ENCODE measurements around the gene RNASEL. TPM values are rescaled to one million over a fixed set of nuclear protein-coding genes. Genes with fewer than 3 reads are reported as not detected.

Gene RNASEL
- total and polyA plus RNA-seq, 3 experiments from 2014 or later, result 5.3 to 8.7 (median 5.6) TPM

DNA sequence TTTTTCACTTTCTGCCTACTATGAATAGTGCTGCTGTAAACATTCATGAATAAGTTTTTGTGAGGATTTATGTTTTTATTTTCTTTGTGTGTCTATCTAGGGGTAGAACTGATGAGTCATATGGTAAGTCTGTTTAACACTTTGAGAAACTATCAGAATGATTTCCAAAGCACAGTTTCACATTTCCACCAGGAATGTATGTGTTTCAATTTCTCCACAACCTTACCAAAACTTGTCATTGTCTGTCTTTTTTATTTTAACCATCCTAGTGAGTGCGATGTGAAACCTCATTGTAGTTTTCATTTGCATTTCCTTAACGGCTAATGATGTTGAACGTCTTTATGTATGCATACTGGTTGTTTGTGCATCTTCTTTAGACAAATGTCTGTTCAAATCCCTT lies 23.5 kb downstream of the RNASEL start:
- Histone ChIP-seq H3K27ac (ENCODE audit: low read depth, low read length) (no peak overlapping the region), H3K9me3 (ENCODE audit: low read length) (no peaks in the 10 kb centered on the region), H3K4me3 (ENCODE audit: low read length) (no peak overlapping the region), H3K36me3 (ENCODE audit: insufficient read depth, low read length) (no peaks in the 10 kb centered on the region), H3K27me3 (ENCODE audit: insufficient read depth, low read length, poor library complexity, severe bottlenecking) (no peaks in the 10 kb centered on the region), H3K4me1 (ENCODE audit: insufficient read depth, low read length) (no peaks in the 10 kb centered on the region)
- POLR2A ChIA-PET, result no interaction called here
- no peaks in the 10 kb centered on the region for H3K9me3 Mint-ChIP-seq
- CTCF ChIA-PET, result no interaction called here
- H3K4me3 Mint-ChIP-seq, result no peak overlapping the region
- no peak overlapping the region for H3K27ac Mint-ChIP-seq
- H3K36me3 Mint-ChIP-seq, result no peaks in the 10 kb centered on the region
- no peaks in the 10 kb centered on the region for H3K4me1 Mint-ChIP-seq
- no peak for DNase-seq
- H3K27me3 Mint-ChIP-seq, result no peaks in the 10 kb centered on the region

DNA sequence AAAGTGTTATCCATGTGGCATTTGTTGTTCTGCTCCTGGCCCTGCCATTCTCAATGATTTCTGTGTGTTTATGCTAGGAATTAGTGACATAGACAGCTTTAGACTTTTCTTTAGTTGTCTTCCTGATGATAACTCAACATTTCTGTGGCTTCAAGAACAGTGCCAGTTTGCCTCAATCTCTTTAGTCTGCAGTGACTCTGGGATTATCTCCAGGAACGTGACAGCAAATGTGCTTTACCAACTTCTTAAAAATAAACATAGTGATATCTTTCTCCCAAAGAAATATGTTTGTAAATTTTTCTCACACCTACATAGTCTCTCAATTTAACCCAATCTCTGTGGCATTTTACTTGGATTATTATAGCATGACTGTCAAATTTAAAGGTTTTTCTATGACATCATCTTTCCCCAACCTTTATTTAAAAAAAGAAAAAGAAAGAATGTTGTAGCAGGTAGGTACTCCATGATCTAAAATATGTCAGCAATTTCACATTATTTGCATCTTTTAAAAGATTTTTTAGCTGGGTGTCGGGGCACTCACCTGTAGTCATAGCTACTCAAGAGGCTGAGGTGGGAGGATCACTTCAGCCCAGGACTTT lies 24.6 kb downstream of the RNASEL start:
- Mint-ChIP-seq H3K4me1 (no peaks in the 10 kb centered on the region), H3K36me3 (no peaks in the 10 kb centered on the region), H3K4me3 (no peak overlapping the region), H3K27me3 (no peaks in the 10 kb centered on the region), H3K27ac (peak overlapping the region in 1 of 8 donors; percentile 56), H3K9me3 (no peaks in the 10 kb centered on the region)
- H3K27me3 ChIP-seq (ENCODE audit: insufficient read depth, low read length, poor library complexity, severe bottlenecking), result no peaks in the 10 kb centered on the region
- CTCF ChIA-PET, result no interaction called here
- H3K36me3 ChIP-seq (ENCODE audit: insufficient read depth, low read length), result no peaks in the 10 kb centered on the region
- POLR2A ChIA-PET, result no interaction called here
- no peaks in the 10 kb centered on the region for H3K9me3 ChIP-seq (ENCODE audit: low read length)
- H3K4me1 ChIP-seq (ENCODE audit: insufficient read depth, low read length), result no peaks in the 10 kb centered on the region
- H3K4me3 ChIP-seq (ENCODE audit: low read length), result no peak overlapping the region
- DNase-seq, result no peak
- H3K27ac ChIP-seq (ENCODE audit: low read depth, low read length), result no peak overlapping the region

DNA sequence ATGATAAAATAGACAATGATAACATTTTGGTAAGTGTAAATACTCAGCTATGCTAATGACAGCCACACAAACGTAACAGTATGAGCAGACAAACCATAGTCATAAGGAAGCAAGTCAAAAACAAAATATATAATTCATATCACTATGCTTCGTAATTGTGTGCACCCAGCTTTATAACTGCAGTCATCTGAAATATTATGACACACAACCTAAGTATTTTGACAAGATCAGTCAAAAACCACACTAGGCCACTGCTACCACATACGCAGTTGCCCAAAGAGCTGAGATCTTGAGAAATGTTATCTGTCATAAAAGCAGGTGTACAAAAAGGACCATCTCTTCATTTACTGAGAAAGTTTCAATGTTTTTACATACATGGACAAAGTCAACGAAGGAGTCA lies 26.0 kb downstream of the RNASEL start:
- POLR2A ChIA-PET, result no interaction called here
- CTCF ChIA-PET, result no interaction called here
- Histone ChIP-seq H3K27me3 (ENCODE audit: insufficient read depth, low read length, poor library complexity, severe bottlenecking) (no peaks in the 10 kb centered on the region), H3K9me3 (ENCODE audit: low read length) (no peaks in the 10 kb centered on the region), H3K4me1 (ENCODE audit: insufficient read depth, low read length) (no peaks in the 10 kb centered on the region), H3K4me3 (ENCODE audit: low read length) (no peak overlapping the region), H3K27ac (ENCODE audit: low read depth, low read length) (no peak overlapping the region), H3K36me3 (ENCODE audit: insufficient read depth, low read length) (no peaks in the 10 kb centered on the region)
- Mint-ChIP-seq H3K27ac (no peak overlapping the region), H3K36me3 (no peaks in the 10 kb centered on the region), H3K4me1 (no peaks in the 10 kb centered on the region), H3K27me3 (peaks cover 0 to 2% of the 10 kb centered on the region in 2 donors), H3K9me3 (no peaks in the 10 kb centered on the region), H3K4me3 (no peak overlapping the region)
- DNase-seq, result no peak

DNA sequence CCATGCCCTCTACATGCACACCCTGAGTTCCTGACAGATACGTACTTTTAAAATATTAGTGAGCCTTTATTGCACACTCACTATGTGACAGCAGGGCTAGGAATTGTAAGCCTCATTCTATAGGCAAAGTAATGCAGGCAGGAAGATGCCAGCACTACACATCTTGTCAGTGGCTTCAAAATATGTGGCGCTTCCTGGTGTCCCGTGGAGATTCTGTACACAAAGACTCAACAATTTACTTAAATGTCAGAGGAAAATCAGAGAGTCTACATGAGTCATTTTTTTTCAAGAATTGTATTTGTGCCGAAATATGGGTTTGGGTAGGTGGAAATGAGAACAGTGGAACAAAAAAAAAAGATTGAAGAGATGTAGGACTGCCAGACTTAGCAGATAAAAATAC lies 27.6 kb downstream of the RNASEL start:
- Histone ChIP-seq H3K4me1 (ENCODE audit: insufficient read depth, low read length) (no peaks in the 10 kb centered on the region), H3K4me3 (ENCODE audit: low read length) (no peak overlapping the region), H3K27ac (ENCODE audit: low read depth, low read length) (no peak overlapping the region), H3K9me3 (ENCODE audit: low read length) (no peaks in the 10 kb centered on the region), H3K27me3 (ENCODE audit: insufficient read depth, low read length, poor library complexity, severe bottlenecking) (no peaks in the 10 kb centered on the region), H3K36me3 (ENCODE audit: insufficient read depth, low read length) (no peaks in the 10 kb centered on the region)
- Mint-ChIP-seq H3K4me1 (no peaks in the 10 kb centered on the region), H3K27ac (no peak overlapping the region), H3K27me3 (peaks cover 0 to 2% of the 10 kb centered on the region in 2 donors), H3K36me3 (no peaks in the 10 kb centered on the region), H3K9me3 (no peaks in the 10 kb centered on the region), H3K4me3 (no peak overlapping the region)
- no peak for DNase-seq
- POLR2A ChIA-PET, result no interaction called here
- CTCF ChIA-PET, result no interaction called here

- no peaks in the 10 kb centered on the region for H3K36me3 Mint-ChIP-seq
- DNase-seq, result no peak
- peak overlapping the region in 1 of 8 donors; percentile 12 for H3K27ac Mint-ChIP-seq
- peaks cover 0 to 2% of the 10 kb centered on the region in 2 donors for H3K27me3 Mint-ChIP-seq
- CTCF ChIA-PET, result no interaction called here
- Histone ChIP-seq H3K27me3 (ENCODE audit: insufficient read depth, low read length, poor library complexity, severe bottlenecking) (no peaks in the 10 kb centered on the region), H3K36me3 (ENCODE audit: insufficient read depth, low read length) (no peaks in the 10 kb centered on the region), H3K9me3 (ENCODE audit: low read length) (no peaks in the 10 kb centered on the region), H3K27ac (ENCODE audit: low read depth, low read length) (no peak overlapping the region), H3K4me3 (ENCODE audit: low read length) (no peak overlapping the region), H3K4me1 (ENCODE audit: insufficient read depth, low read length) (no peaks in the 10 kb centered on the region)
- H3K4me3 Mint-ChIP-seq, result no peak overlapping the region
- no peaks in the 10 kb centered on the region for H3K9me3 Mint-ChIP-seq
- POLR2A ChIA-PET, result no interaction called here
- no peaks in the 10 kb centered on the region for H3K4me1 Mint-ChIP-seq
Measured at GRCh38 chr1:182560392-182560984, 28.6 kb downstream of the RNASEL start.

DNA sequence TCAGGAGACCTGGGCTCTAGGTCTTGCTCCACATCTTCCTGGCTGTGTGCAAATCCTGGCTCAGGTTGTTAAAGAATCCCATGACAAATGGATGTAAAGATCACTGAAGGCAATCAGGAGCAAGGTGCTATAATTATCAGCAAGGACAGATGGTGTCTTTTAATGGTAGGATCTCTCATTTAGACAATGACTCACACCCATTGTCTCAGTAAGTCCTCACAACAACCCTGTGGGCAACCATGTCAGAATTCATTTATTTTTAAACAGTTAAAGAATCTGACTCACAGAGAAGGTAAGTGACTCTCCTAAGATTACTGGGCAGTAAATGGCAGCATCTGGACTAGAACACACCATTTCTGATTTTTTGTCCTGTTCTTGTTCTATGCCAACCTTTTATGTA lies 32.8 kb downstream of the RNASEL start:
- no peak overlapping the region for H3K27ac Mint-ChIP-seq
- Histone ChIP-seq H3K4me3 (ENCODE audit: low read length) (no peak overlapping the region), H3K27me3 (ENCODE audit: insufficient read depth, low read length, poor library complexity, severe bottlenecking) (no peaks in the 10 kb centered on the region), H3K9me3 (ENCODE audit: low read length) (no peaks in the 10 kb centered on the region), H3K4me1 (ENCODE audit: insufficient read depth, low read length) (no peaks in the 10 kb centered on the region), H3K36me3 (ENCODE audit: insufficient read depth, low read length) (no peaks in the 10 kb centered on the region), H3K27ac (ENCODE audit: low read depth, low read length) (no peak overlapping the region)
- no peak for DNase-seq
- no peaks in the 10 kb centered on the region for H3K4me1 Mint-ChIP-seq
- ChIA-PET POLR2A (no interaction called here), CTCF (no interaction called here)
- H3K4me3 Mint-ChIP-seq, result no peak overlapping the region
- peaks cover 4 to 5% of the 10 kb centered on the region in 2 donors for H3K27me3 Mint-ChIP-seq
- peaks cover 0 to 16% (median 9%) of the 10 kb centered on the region in 5 donors for H3K9me3 Mint-ChIP-seq
- peaks cover 0 to 6% (median 1%) of the 10 kb centered on the region in 3 donors for H3K36me3 Mint-ChIP-seq

- Mint-ChIP-seq H3K4me3 (no peak overlapping the region), H3K27me3 (peaks cover 4 to 9% of the 10 kb centered on the region in 2 donors), H3K36me3 (peaks cover 0 to 6% (median 1%) of the 10 kb centered on the region in 3 donors), H3K9me3 (peaks cover 0 to 16% (median 9%) of the 10 kb centered on the region in 5 donors), H3K4me1 (no peaks in the 10 kb centered on the region), H3K27ac (no peak overlapping the region)
- no peaks in the 10 kb centered on the region for H3K27me3 ChIP-seq (ENCODE audit: insufficient read depth, low read length, poor library complexity, severe bottlenecking)
- H3K36me3 ChIP-seq (ENCODE audit: insufficient read depth, low read length), result no peaks in the 10 kb centered on the region
- no peak for DNase-seq
- H3K4me1 ChIP-seq (ENCODE audit: insufficient read depth, low read length), result no peaks in the 10 kb centered on the region
- no peak overlapping the region for H3K27ac ChIP-seq (ENCODE audit: low read depth, low read length)
- POLR2A ChIA-PET, result no interaction called here
- CTCF ChIA-PET, result no interaction called here
- H3K9me3 ChIP-seq (ENCODE audit: low read length), result no peaks in the 10 kb centered on the region
- no peak overlapping the region for H3K4me3 ChIP-seq (ENCODE audit: low read length)
Measured at GRCh38 chr1:182555493-182555892, 33.6 kb downstream of the RNASEL start.

DNA sequence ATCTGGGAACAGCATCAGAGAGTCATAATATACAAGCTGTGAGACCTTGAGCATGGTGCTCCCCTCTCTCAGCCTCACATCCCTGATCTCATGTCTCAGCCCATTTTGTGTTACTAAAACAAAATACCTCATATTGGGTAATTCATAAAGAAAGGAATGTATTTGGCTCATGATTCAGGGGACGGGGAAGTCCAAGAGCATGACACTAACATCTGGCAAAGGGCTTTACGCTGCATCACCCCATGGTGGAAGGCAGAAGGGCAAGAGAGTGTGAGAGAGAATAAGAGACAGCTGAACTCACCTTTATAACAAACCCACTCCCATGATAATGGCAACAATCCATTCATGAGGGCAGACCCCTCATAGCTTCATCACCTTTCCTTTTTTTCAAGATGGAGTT lies 36.5 kb downstream of the RNASEL start:
- Histone ChIP-seq H3K9me3 (ENCODE audit: low read length) (no peaks in the 10 kb centered on the region), H3K27ac (ENCODE audit: low read depth, low read length) (no peak overlapping the region), H3K27me3 (ENCODE audit: insufficient read depth, low read length, poor library complexity, severe bottlenecking) (no peaks in the 10 kb centered on the region), H3K4me1 (ENCODE audit: insufficient read depth, low read length) (no peaks in the 10 kb centered on the region), H3K4me3 (ENCODE audit: low read length) (no peak overlapping the region), H3K36me3 (ENCODE audit: insufficient read depth, low read length) (no peaks in the 10 kb centered on the region)
- POLR2A ChIA-PET, result no interaction called here
- H3K4me1 Mint-ChIP-seq, result no peaks in the 10 kb centered on the region
- H3K27me3 Mint-ChIP-seq, result peaks cover 6 to 15% of the 10 kb centered on the region in 2 donors
- CTCF ChIA-PET, result no interaction called here
- H3K27ac Mint-ChIP-seq, result peak overlapping the region in 1 of 8 donors; percentile 8
- no peak overlapping the region for H3K4me3 Mint-ChIP-seq
- peaks cover 0 to 11% (median 1%) of the 10 kb centered on the region in 3 donors for H3K36me3 Mint-ChIP-seq
- no peak for DNase-seq
- H3K9me3 Mint-ChIP-seq, result peaks cover 0 to 16% (median 9%) of the 10 kb centered on the region in 5 donors
